HEK293T (cell line): Measurements from ENCODE around the gene PBX1.

Experiments
- ARNT ChIP-seq: fragments of 450-650 bp; IDR thresholded peaks from 2 replicates; pipeline ENCODE4 v1.6.1; 2017; ENCODE audit warnings: mild to moderate bottlenecking
- BHLHE40 ChIP-seq: fragments of 450-650 bp; IDR thresholded peaks from 2 replicates; pipeline ENCODE4 v1.6.1; 2016; ENCODE audit warnings: mild to moderate bottlenecking, moderate library complexity, borderline replicate concordance
- CTBP1 ChIP-seq: fragments of 450-650 bp; IDR thresholded peaks from 2 replicates; pipeline ENCODE4 v1.6.1; 2016; ENCODE audit warnings: borderline replicate concordance
- ELF4 ChIP-seq: fragments of 450-650 bp; IDR thresholded peaks from 2 replicates; pipeline ENCODE4 v1.6.1; 2017; ENCODE audit warnings: antibody characterized with exemption
- FOXA1 ChIP-seq: fragments of 450-650 bp; IDR thresholded peaks from 2 replicates; pipeline ENCODE4 v1.6.1; 2016; ENCODE audit warnings: mild to moderate bottlenecking
- FOXM1 ChIP-seq: fragments of 450-650 bp; IDR thresholded peaks from 2 replicates; pipeline ENCODE4 v1.6.1; 2017; ENCODE audit warnings: mild to moderate bottlenecking, borderline replicate concordance
- L3MBTL2 ChIP-seq: fragments of 450-650 bp; conservative IDR thresholded peaks from 2 replicates; pipeline ENCODE4 v1.6.1; 2016; ENCODE audit warnings: mild to moderate bottlenecking
- LEF1 ChIP-seq: fragments of 450-650 bp; IDR thresholded peaks from 2 replicates; pipeline ENCODE4 v1.6.1; 2017; ENCODE audit warnings: mild to moderate bottlenecking, borderline replicate concordance
- NFRKB ChIP-seq: fragments of 450-650 bp; IDR thresholded peaks from 2 replicates; pipeline ENCODE4 v1.6.1; 2016; ENCODE audit warnings: mild to moderate bottlenecking, moderate library complexity
- PKNOX1 ChIP-seq: fragments of 450-650 bp; IDR thresholded peaks from 2 replicates; pipeline ENCODE4 v1.6.1; 2016
- SP1 ChIP-seq: fragments of 450-650 bp; IDR thresholded peaks from 2 replicates; pipeline ENCODE4 v1.6.1; 2017
- SUZ12 ChIP-seq: fragments of 450-650 bp; IDR thresholded peaks from 2 replicates; pipeline ENCODE4 v1.6.1; 2016; ENCODE audit warnings: mild to moderate bottlenecking
- TARDBP ChIP-seq: fragments of 450-650 bp; IDR thresholded peaks from 2 replicates; pipeline ENCODE4 v1.6.1; 2016
- ZNF384 ChIP-seq: fragments of 450-650 bp; IDR thresholded peaks from 2 replicates; pipeline ENCODE4 v1.6.1; 2016

- no peak for TF ChIP-seq SP1
- TF ChIP-seq ZNF384: no peak
- TF ChIP-seq L3MBTL2: no peak
- TF ChIP-seq PKNOX1: no peak
- TF ChIP-seq BHLHE40: no peak
- TF ChIP-seq LEF1: no peak
- no peak for TF ChIP-seq ARNT
- no peak for TF ChIP-seq FOXA1
- TF ChIP-seq FOXM1: no peak
- no peak for TF ChIP-seq CTBP1
- no peak for TF ChIP-seq NFRKB
- TF ChIP-seq TARDBP: no peak
- no peak for TF ChIP-seq SUZ12
- TF ChIP-seq ELF4: no peak
These were observed 10.3 kb downstream of the PBX1 start for GRCh38 chr1:164569241-164569640.
